Urothelium cell line (cell line): ENCODE data around the gene RFPL1.
"Not testable (repeated sequence)": the region's sequence is repeated elsewhere in the genome, so short reads cannot be mapped to it uniquely, and the experiment has no call there.

Experiments
- DNase-seq: peaks from one replicate; pipeline ENCODE4 v3.0.0; 2011; ENCODE audit warnings: low spot score, mixed read lengths
- FAIRE-seq: peaks from 2 replicates; lab custom pipeline; 2011; peaks lifted over from hg19 to GRCh38; lab: Jason Lieb, UNC

Gene RFPL1

GRCh38 chr22:29476116-29476515 lies 37.7 kb downstream of the RFPL1 start:
- no peak for DNase-seq
- no peak for FAIRE-seq

- DNase-seq: no peak
- FAIRE-seq: no peak
These were observed 39.4 kb downstream of the RFPL1 start for GRCh38 chr22:29477723-29478318.

GRCh38 chr22:29478326-29479276 lies 40.2 kb downstream of the RFPL1 start:
- FAIRE-seq: no peak
- peak; percentile 68 for DNase-seq

DNA sequence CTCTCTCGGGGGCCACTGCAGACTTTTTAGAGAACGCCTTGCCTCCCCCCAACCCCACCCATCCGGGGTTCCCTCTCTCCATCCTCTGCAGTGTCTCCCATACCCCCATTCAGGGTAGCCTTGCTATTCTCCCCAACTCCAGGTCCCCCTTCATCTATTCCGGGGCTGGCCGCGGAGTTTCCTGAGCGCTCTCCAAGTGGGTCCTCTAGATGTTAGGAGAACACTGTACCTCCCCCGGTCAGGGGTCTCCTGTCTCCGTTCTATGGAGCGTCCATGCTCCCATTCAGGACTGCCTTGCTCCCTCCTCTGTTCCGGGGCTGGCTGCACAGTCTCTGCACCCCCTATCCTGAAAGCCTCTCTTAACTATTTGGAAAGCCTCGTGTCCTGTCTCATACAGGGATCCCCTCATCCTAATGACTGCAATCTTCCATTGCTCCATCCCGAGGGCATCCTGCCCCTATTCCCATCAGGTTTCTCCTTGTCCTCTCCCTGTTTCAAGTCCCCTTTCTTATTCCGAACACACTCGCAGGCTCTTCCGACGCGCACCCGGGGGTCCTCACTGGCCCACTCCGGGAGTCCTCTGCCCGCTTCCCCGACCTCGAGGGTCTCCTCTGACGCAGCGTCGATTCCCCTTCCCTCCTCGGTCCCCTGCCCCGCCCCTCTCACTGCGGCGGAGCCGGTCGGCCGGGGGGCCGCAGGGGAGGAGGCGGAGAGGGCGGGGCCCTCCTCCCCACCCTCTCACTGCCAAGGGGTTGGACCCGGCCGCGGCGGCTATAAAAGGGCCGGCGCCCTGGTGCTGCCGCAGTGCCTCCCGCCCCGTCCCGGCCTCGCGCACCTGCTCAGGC lies 41.3 kb downstream of the RFPL1 start, which contains the start of gene NEFH:
TSS of gene NEFH (plus strand) at position 802 of the 845 bp plus-strand sequence. CDS start 45 bp downstream, outside the sequence.
- FAIRE-seq (no peak), DNase-seq (no peak)

- no peak for FAIRE-seq
- DNase-seq: no peak
These were observed 41.8 kb downstream of the RFPL1 start for GRCh38 chr22:29480262-29480511.

- no peak for DNase-seq
These were observed 42.3 kb downstream of the RFPL1 start for GRCh38 chr22:29480512-29481264.

DNA sequence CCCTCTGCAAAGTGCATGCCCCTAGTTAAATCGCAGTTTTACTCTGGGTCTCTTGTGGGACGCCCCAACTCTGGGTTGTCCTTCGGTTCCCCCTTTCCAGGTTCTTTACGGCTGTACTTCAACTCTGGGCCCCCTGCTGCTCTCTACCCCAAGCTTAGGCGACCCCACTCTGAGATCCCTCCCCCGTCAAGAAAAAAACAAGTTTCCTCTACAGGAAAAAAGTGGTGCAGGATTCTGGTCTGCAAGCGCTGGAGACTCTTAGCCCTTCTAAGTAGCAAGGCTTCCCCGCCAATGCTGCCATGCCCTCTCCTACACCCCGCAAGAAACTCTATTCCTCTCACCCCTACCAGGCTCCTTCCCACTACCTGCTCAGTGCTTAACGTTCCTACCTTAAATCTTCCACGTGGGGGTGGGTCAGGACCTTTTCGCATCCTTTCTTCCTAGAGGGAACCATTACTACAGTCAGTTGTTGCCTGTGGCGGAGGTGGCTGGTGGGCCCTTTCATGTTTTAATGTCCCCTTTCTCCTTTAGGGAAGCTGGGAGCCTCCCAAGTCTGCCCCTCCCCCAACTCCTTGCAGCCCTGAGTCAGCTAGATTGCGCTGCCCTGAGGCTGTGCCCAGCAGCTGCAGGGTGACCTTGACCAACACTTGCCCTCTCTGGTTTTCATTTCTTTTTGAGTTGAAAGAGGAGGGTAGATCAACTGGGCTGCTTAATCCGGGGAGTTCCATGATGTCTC lies 43.0 kb downstream of the RFPL1 start:
- FAIRE-seq: no peak
- DNase-seq: no peak

More at GRCh38 chr22:29480512-29481264, 42.3 kb downstream of the RFPL1 start:
- no peak for FAIRE-seq

- DNase-seq (no peak), FAIRE-seq (no peak)
These were observed 43.9 kb downstream of the RFPL1 start for GRCh38 chr22:29482253-29482652.

GRCh38 chr22:29482726-29483125 lies 44.3 kb downstream of the RFPL1 start:
- FAIRE-seq: peak; percentile 56
- no peak for DNase-seq

GRCh38 chr22:29483254-29483653 lies 44.9 kb downstream of the RFPL1 start:
- FAIRE-seq: peak; percentile 77
- no peak for DNase-seq

DNA sequence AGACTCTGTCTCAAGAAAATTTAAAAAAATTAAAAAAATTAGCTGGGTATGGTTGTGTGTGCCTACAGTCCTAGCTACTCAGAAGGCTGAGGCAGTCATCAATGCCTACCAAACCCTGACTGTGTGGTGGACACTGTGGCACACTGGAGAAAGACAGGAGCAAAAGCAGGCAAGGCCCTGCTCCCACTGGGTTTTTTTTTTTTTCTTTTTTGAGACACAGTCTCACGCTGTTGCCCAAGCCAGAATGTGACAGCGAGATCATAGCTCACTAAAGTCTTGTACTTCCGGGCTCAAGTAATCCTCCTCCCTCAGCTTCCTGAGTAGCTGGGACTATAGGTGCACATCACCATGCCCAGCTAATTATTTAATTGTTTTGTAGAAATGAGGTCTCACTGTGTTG lies 46.3 kb downstream of the RFPL1 start:
- DNase-seq (no peak), FAIRE-seq (no peak)

DNA sequence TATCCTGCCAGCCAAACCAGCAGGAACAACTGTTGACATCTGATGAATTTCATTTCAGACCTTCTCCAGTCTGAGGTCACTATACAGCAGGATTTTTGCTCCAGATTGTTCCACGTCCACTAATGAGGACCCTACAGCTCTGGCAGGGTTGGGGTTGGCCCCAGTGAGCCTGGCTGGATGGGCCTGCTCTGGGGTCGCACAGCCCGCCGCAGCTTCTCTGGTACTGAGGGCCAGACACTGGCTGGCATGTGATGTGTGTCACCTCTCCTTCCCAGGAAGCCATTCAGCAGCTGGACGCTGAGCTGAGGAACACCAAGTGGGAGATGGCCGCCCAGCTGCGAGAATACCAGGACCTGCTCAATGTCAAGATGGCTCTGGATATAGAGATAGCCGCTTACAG lies 47.1 kb downstream of the RFPL1 start:
- FAIRE-seq (no peak), DNase-seq (no peak)

- DNase-seq (no peak), FAIRE-seq (no peak)
These were observed 49.1 kb downstream of the RFPL1 start for GRCh38 chr22:29487426-29487986.

- not testable (repeated sequence) for DNase-seq
- peak; percentile 5 for FAIRE-seq
These were observed 50.9 kb downstream of the RFPL1 start for GRCh38 chr22:29489127-29489780.

GRCh38 chr22:29491012-29491411 lies 52.6 kb downstream of the RFPL1 start:
- DNase-seq (no peak), FAIRE-seq (no peak)
